Mucosa of rectum (tissue), 2 donors: Measurements from ENCODE around the gene SUSD1.

ENCODE experiments used
- H3K27ac ChIP-seq, 2 donors: one replicate each; pipeline ENCODE4 v1.7.0; 2013; ENCODE audit warnings: inconsistent platforms in 2 of 2, low read depth in 2 of 2, low read length in 2 of 2
- H3K27me3 ChIP-seq, 2 donors: one replicate each; pipeline ENCODE4 v1.7.0; 2013; ENCODE audit warnings: low read length in 2 of 2; ENCODE audit not compliant: control insufficient read depth in 2 of 2, insufficient read depth in 2 of 2
- H3K36me3 ChIP-seq, 2 donors: one replicate each; pipeline ENCODE4 v1.7.0; 2013; ENCODE audit warnings: low read length in 2 of 2; ENCODE audit not compliant: control insufficient read depth in 2 of 2, insufficient read depth in 2 of 2
- H3K4me1 ChIP-seq, 2 donors: one replicate each; pipeline ENCODE4 v1.7.0; 2013; ENCODE audit warnings: low read length in 2 of 2, mild to moderate bottlenecking in 1 of 2; ENCODE audit not compliant: control insufficient read depth in 2 of 2, insufficient read depth in 2 of 2
- H3K4me3 ChIP-seq, 2 donors: one replicate each; pipeline ENCODE4 v1.7.0; 2013; ENCODE audit warnings: low read length in 2 of 2
- H3K9ac ChIP-seq, 2 donors: one replicate each; pipeline ENCODE4 v1.7.0; 2013; ENCODE audit warnings: low read length in 2 of 2, low read depth in 1 of 2, mild to moderate bottlenecking in 1 of 2
- H3K9me3 ChIP-seq, 2 donors: one replicate each; pipeline ENCODE4 v1.7.0; 2013; ENCODE audit warnings: low read length in 2 of 2; ENCODE audit not compliant: control insufficient read depth in 2 of 2
- donor health status: healthy.
- donor health status: Normal muscosa, but diverticular disease.

SUSD1 gene

GRCh38 chr9:111997831-111998230 is 177.3 kb downstream of the SUSD1 start:
- H3K27me3 ChIP-seq = no peaks in the 10 kb centered on the region
- H3K9ac ChIP-seq = no peak overlapping the region
- no peaks in the 10 kb centered on the region for H3K9me3 ChIP-seq
- H3K4me1 ChIP-seq = peaks cover 0 to 6% of the 10 kb centered on the region in 2 donors
- no peak overlapping the region for H3K4me3 ChIP-seq
- no peak overlapping the region for H3K27ac ChIP-seq
- H3K36me3 ChIP-seq = no peaks in the 10 kb centered on the region

- H3K4me1 ChIP-seq = peaks cover 0 to 6% of the 10 kb centered on the region in 2 donors
- no peaks in the 10 kb centered on the region for H3K36me3 ChIP-seq
- H3K9me3 ChIP-seq = no peaks in the 10 kb centered on the region
- H3K9ac ChIP-seq = no peak overlapping the region
- H3K27ac ChIP-seq = peak overlapping the region; percentile 9 to 41
- no peaks in the 10 kb centered on the region for H3K27me3 ChIP-seq
- no peak overlapping the region for H3K4me3 ChIP-seq
Measured at GRCh38 chr9:111994831-111995458, 180.2 kb downstream of the SUSD1 start.

GRCh38 chr9:111993319-111993718 is 181.8 kb downstream of the SUSD1 start:
- Histone ChIP-seq H3K36me3 (no peaks in the 10 kb centered on the region), H3K4me1 (peaks cover 0 to 6% of the 10 kb centered on the region in 2 donors), H3K9ac (no peak overlapping the region), H3K27me3 (no peaks in the 10 kb centered on the region), H3K9me3 (no peaks in the 10 kb centered on the region), H3K4me3 (no peak overlapping the region), H3K27ac (no peak overlapping the region)

GRCh38 chr9:111992523-111992922 is 182.6 kb downstream of the SUSD1 start:
- H3K4me3 ChIP-seq = no peak overlapping the region
- no peak overlapping the region for H3K27ac ChIP-seq
- H3K9ac ChIP-seq = no peak overlapping the region
- H3K9me3 ChIP-seq = no peaks in the 10 kb centered on the region
- H3K27me3 ChIP-seq = no peaks in the 10 kb centered on the region
- H3K4me1 ChIP-seq = peaks cover 0 to 6% of the 10 kb centered on the region in 2 donors
- no peaks in the 10 kb centered on the region for H3K36me3 ChIP-seq

GRCh38 chr9:111991179-111991578 is 183.9 kb downstream of the SUSD1 start:
- Histone ChIP-seq H3K9ac (no peak overlapping the region), H3K36me3 (no peaks in the 10 kb centered on the region), H3K4me3 (no peak overlapping the region), H3K27me3 (no peaks in the 10 kb centered on the region), H3K27ac (no peak overlapping the region), H3K4me1 (peaks cover 0 to 9% of the 10 kb centered on the region in 2 donors), H3K9me3 (no peaks in the 10 kb centered on the region)
